H1 (cell line): ENCODE data around the gene FOXC2. TPM values are rescaled to one million over a fixed set of nuclear protein-coding genes. Genes with fewer than 3 reads are reported as not detected.

ENCODE experiments used
- CTCF ChIA-PET: fragments of 300-600 bp; sonication (Branson Sonifier 250); formaldehyde crosslinking; loops from one replicate; lab custom pipeline; 2021; ENCODE audit not compliant: partially characterized antibody; lab: Charles Lee
- POLR2A ChIA-PET: fragments of 300-600 bp; sonication (Branson Sonifier 250); formaldehyde crosslinking; loops from one replicate; lab custom pipeline; 2021; ENCODE audit warnings: inconsistent platforms; ENCODE audit not compliant: partially characterized antibody; lab: Charles Lee
- DNase-seq, 2 experiments: peaks; one replicate each; pipeline versions ENCODE4 v3.0.0 to v3.0.0-alpha.2; 2010 to 2022; ENCODE audit warnings: low spot score in 2 of 2, low read depth in 1 of 2, mixed read lengths in 1 of 2
- FAIRE-seq: peaks from 2 replicates; lab custom pipeline; 2011; peaks lifted over from hg19 to GRCh38; lab: Jason Lieb, UNC
- H2AFZ ChIP-seq: 2 replicates; pipeline ENCODE4 v1.8.1; 2012; ENCODE audit warnings: low read length, inconsistent platforms
- H2AK5ac ChIP-seq: 2 replicates; pipeline ENCODE4 v1.6.1; 2013; ENCODE audit warnings: low read depth, low read length
- H2BK120ac ChIP-seq: replicated peaks from 2 replicates; pipeline ENCODE3; 2013; ENCODE audit warnings: low read depth, low read length, inconsistent platforms
- H2BK12ac ChIP-seq: 2 replicates; pipeline ENCODE4 v1.6.1; 2013; ENCODE audit warnings: low read depth, low read length
- H2BK15ac ChIP-seq: 2 replicates; pipeline ENCODE4 v1.6.1; 2013; ENCODE audit warnings: low read length
- H2BK20ac ChIP-seq: 2 replicates; pipeline ENCODE4 v1.6.1; 2013; ENCODE audit warnings: low read length
- H2BK5ac ChIP-seq: 2 replicates; pipeline ENCODE4 v1.6.1; 2013; ENCODE audit warnings: low read depth, low read length
- H3K14ac ChIP-seq: 2 replicates; pipeline ENCODE4 v1.6.1; 2013; ENCODE audit warnings: inconsistent platforms; ENCODE audit not compliant: insufficient read length
- H3K18ac ChIP-seq: 2 replicates; pipeline ENCODE4 v1.6.1; 2013; ENCODE audit warnings: low read length; ENCODE audit errors: extremely low read depth
- H3K23ac ChIP-seq: 2 replicates; pipeline ENCODE4 v1.6.1; 2013; ENCODE audit warnings: inconsistent platforms; ENCODE audit not compliant: insufficient read length
- H3K23me2 ChIP-seq: 2 replicates; pipeline ENCODE4 v1.6.1; 2013; ENCODE audit warnings: low read depth, low read length
- H3K27ac ChIP-seq: 2 replicates; pipeline ENCODE4 v1.6.1; 2011; ENCODE audit warnings: low read depth, low read length, inconsistent platforms
- H3K27me3 ChIP-seq, 4 experiments: replicated peaks in 1 of 4; 1 replicate in 1 of 4; 2 replicates in 3 of 4; pipeline versions ENCODE4 v1.6.1 to v1.8.1; 2011 to 2013; ENCODE audit warnings: low read length in 3 of 4, mild to moderate bottlenecking in 3 of 4, inconsistent platforms in 2 of 4, mixed read lengths in 2 of 4, moderate library complexity in 1 of 4; ENCODE audit not compliant: control insufficient read depth in 3 of 4, insufficient read depth in 3 of 4; ENCODE audit errors: extremely low read depth in 1 of 4
- H3K36me3 ChIP-seq, 4 experiments: 2 replicates each; pipeline versions ENCODE4 v1.6.1 to v1.8.1; 2011 to 2013; ENCODE audit warnings: mild to moderate bottlenecking in 4 of 4, low read length in 3 of 4, moderate library complexity in 2 of 4, control low read depth in 1 of 4, inconsistent platforms in 1 of 4; ENCODE audit not compliant: insufficient read depth in 4 of 4, control insufficient read depth in 2 of 4
- H3K4ac ChIP-seq: replicated peaks from 2 replicates; pipeline ENCODE3; 2013; ENCODE audit warnings: low read length, low read depth, mixed read lengths, inconsistent platforms; ENCODE audit not compliant: insufficient read length
- H3K4me1 ChIP-seq, 4 experiments: replicated peaks in 1 of 4; 1 replicate in 1 of 4; 2 replicates in 3 of 4; pipeline versions ENCODE4 v1.6.1 to v1.8.1; 2011 to 2013; ENCODE audit warnings: low read length in 3 of 4, inconsistent platforms in 2 of 4, mixed read lengths in 1 of 4; ENCODE audit not compliant: insufficient read depth in 4 of 4, control insufficient read depth in 3 of 4
- H3K4me2 ChIP-seq, 2 experiments: 2 replicates each; pipeline versions ENCODE4 v1.6.1 to v1.8.1; 2011 to 2013; ENCODE audit warnings: low read depth in 2 of 2, low read length in 2 of 2, control low read depth in 1 of 2, inconsistent platforms in 1 of 2, mild to moderate bottlenecking in 1 of 2; ENCODE audit not compliant: insufficient read depth in 1 of 2
- H3K4me3 ChIP-seq, 4 experiments: fragments of 200-600, 300-600 bp in 1 of 4; sonication (generic), shearing (Covaris generic), sonication (Bioruptor Twin) in 1 of 4; 2 replicates each; pipeline versions ENCODE4 v1.5.1 to v1.8.1; 2011 to 2016; ENCODE audit warnings: low read length in 4 of 4, low read depth in 3 of 4, control low read depth in 2 of 4, inconsistent platforms in 2 of 4, mild to moderate bottlenecking in 2 of 4, mixed read lengths in 1 of 4, moderate library complexity in 1 of 4; ENCODE audit not compliant: insufficient read depth in 2 of 4; ENCODE audit errors: extremely low read depth in 1 of 4
- H3K56ac ChIP-seq: replicated peaks from 2 replicates; pipeline ENCODE3; 2013; ENCODE audit warnings: low read depth, mild to moderate bottlenecking, mixed read lengths, low read length, inconsistent platforms; ENCODE audit not compliant: insufficient read length
- H3K79me1 ChIP-seq: 2 replicates; pipeline ENCODE4 v1.6.1; 2013; ENCODE audit warnings: low read depth, low read length, control low read depth
- H3K79me2 ChIP-seq, 2 experiments: 2 replicates each; pipeline versions ENCODE4 v1.6.1 to v1.8.1; 2012 to 2013; ENCODE audit warnings: low read length in 2 of 2, mild to moderate bottlenecking in 2 of 2, inconsistent platforms in 1 of 2; ENCODE audit not compliant: insufficient read depth in 2 of 2, control insufficient read depth in 1 of 2
- H3K9ac ChIP-seq, 4 experiments: replicated peaks in 1 of 4; 1 replicate in 1 of 4; 2 replicates in 3 of 4; pipeline versions ENCODE4 v1.6.1 to v1.8.1; 2011 to 2013; ENCODE audit warnings: low read depth in 3 of 4, low read length in 3 of 4, control low read depth in 2 of 4, mild to moderate bottlenecking in 2 of 4, moderate library complexity in 2 of 4, inconsistent platforms in 1 of 4; ENCODE audit errors: extremely low read depth in 1 of 4
- H3K9me3 ChIP-seq, 2 experiments: 2 replicates each; pipeline versions ENCODE4 v1.6.1 to v1.8.1; 2012 to 2013; ENCODE audit warnings: mild to moderate bottlenecking in 2 of 2, moderate library complexity in 2 of 2, control low read depth in 1 of 2, inconsistent platforms in 1 of 2, low read depth in 1 of 2, low read length in 1 of 2, mixed read lengths in 1 of 2; ENCODE audit not compliant: insufficient read depth in 2 of 2
- H4K20me1 ChIP-seq, 2 experiments: replicated peaks in 1 of 2; 2 replicates each; pipeline versions ENCODE3 to v1.8.1; 2011 to 2013; ENCODE audit warnings: inconsistent platforms in 2 of 2, low read length in 2 of 2, mild to moderate bottlenecking in 1 of 2; ENCODE audit not compliant: insufficient read depth in 2 of 2, control insufficient read depth in 1 of 2
- H4K5ac ChIP-seq: 2 replicates; pipeline ENCODE4 v1.6.1; 2013; ENCODE audit warnings: low read length, low read depth, mixed read lengths, inconsistent platforms; ENCODE audit not compliant: insufficient read length
- H4K8ac ChIP-seq: 2 replicates; pipeline ENCODE4 v1.8.0; 2013; ENCODE audit warnings: mild to moderate bottlenecking, moderate library complexity, low read length, inconsistent platforms; ENCODE audit not compliant: insufficient read depth; ENCODE audit errors: extremely low read depth
- H4K91ac ChIP-seq: replicated peaks from 2 replicates; pipeline ENCODE3; 2013; ENCODE audit warnings: low read length, mixed read lengths, inconsistent platforms; ENCODE audit not compliant: insufficient read length
- HDAC2 ChIP-seq, 2 experiments: fragments of 300-600 bp in 1 of 2; sonication (generic) in 1 of 2; IDR thresholded peaks; 2 replicates each; pipeline ENCODE4 v1.6.1; 2011 to 2012; ENCODE audit warnings: low read depth in 2 of 2, low read length in 2 of 2, mild to moderate bottlenecking in 2 of 2, moderate library complexity in 2 of 2, borderline replicate concordance in 1 of 2, inconsistent platforms in 1 of 2
- WGBS, 2 experiments: shearing (Covaris generic) in 1 of 2; methylation state at CpG; one replicate each; pipeline versions ENCODE4 v1.1.6 to v1.1.7; 2013 to 2015; ENCODE audit warnings: low lambda C conversion rate in 2 of 2, mixed read lengths in 2 of 2, inconsistent platforms in 1 of 2, low coverage in 1 of 2, missing lambda C conversion rate in 1 of 2; ENCODE audit not compliant: insufficient replicate concordance in 2 of 2, insufficient coverage in 1 of 2, insufficient read length in 1 of 2; ENCODE audit errors: extremely low coverage in 1 of 2, missing lambda C conversion rate in 1 of 2; 5-methylcytosine and 5-hydroxymethylcytosine counted together
- polyA plus RNA-seq, 7 experiments: library from polyadenylated mRNA; depleted of rRNA in 3 of 7; stranded (reverse) in 5 of 7; unstranded in 2 of 7; fragments of >200 nt in 5 of 7; fragments of 200-250 nt in 2 of 7; gene quantifications; 1 replicate in 5 of 7; 2 replicates in 1 of 7; 4 replicates in 1 of 7; pipeline versions ENCODE4 v1.2.1 to v1.2.3, GENCODE V29; 2011 to 2013; ENCODE audit warnings: missing spikeins in 2 of 7, mixed read lengths in 2 of 7
- total RNA-seq: library from RNA; stranded (reverse); fragmentation: NEBNext Ultra II Directional; extraction: Animal tissue kit (Norgen Biotek cat#: 25700); gene quantifications from 2 replicates; pipeline ENCODE4 v1.2.1, GENCODE V29; 2021
- TF ChIP-seq, protein P1 (sequence below): IDR thresholded peaks from 2 replicates; pipeline ENCODE4 v1.6.1; 2011; ENCODE audit warnings: low read length, improper control_type of control experiment

The FOXC2 gene
- total and polyA plus RNA-seq, 2 of the 8 experiments (the other 6 are each of a cell fraction or from before 2014, with no cell fraction given) = 0.09 TPM; not detected in 1

- H3K18ac ChIP-seq = no peak overlapping the region
- H3K9me3 ChIP-seq = no peaks in the 10 kb centered on the region
- H3K56ac ChIP-seq = no peak overlapping the region
- H3K4ac ChIP-seq = no peak overlapping the region
- TF ChIP-seq HDAC2 (IDR thresholded peaks at IDR 0.05; ENCODE audit: borderline replicate concordance in 1 of 2, low read depth in 2 of 2, low read length in 2 of 2) = no peak
- TF ChIP-seq, protein P1, sequence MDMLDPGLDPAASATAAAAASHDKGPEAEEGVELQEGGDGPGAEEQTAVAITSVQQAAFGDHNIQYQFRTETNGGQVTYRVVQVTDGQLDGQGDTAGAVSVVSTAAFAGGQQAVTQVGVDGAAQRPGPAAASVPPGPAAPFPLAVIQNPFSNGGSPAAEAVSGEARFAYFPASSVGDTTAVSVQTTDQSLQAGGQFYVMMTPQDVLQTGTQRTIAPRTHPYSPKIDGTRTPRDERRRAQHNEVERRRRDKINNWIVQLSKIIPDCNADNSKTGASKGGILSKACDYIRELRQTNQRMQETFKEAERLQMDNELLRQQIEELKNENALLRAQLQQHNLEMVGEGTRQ = no peak
- no peaks in the 10 kb centered on the region for H3K79me1 ChIP-seq
- H3K23ac ChIP-seq = no peak overlapping the region
- WGBS, 2 experiments = 89% methylated on average over 11 of the region's 11 CpGs; no CpG with 5 or more reads in 1 of the 2 experiments
- H2BK120ac ChIP-seq = no peak overlapping the region
- no peak overlapping the region for H2BK12ac ChIP-seq
- H4K5ac ChIP-seq = no peak overlapping the region
- H4K8ac ChIP-seq = no peak overlapping the region
- no peak overlapping the region for H3K4me2 ChIP-seq
- no peak overlapping the region for H4K91ac ChIP-seq
- no peak overlapping the region for H3K14ac ChIP-seq
- H2AFZ ChIP-seq = no peak overlapping the region
- no peaks in the 10 kb centered on the region for H3K4me1 ChIP-seq
- DNase-seq (no peak), FAIRE-seq (no peak)
- H3K27ac ChIP-seq = no peak overlapping the region
- ChIA-PET CTCF (interaction anchor here (1.4 to 1.7 kb wide), 2 partner anchors 20 to 23 kb away, joined by 4 read pairs; no protein-coding TSS in a partner anchor), POLR2A (no interaction called here)
- H2AK5ac ChIP-seq = no peak overlapping the region
- H3K4me3 ChIP-seq = no peak overlapping the region
- no peaks in the 10 kb centered on the region for H3K27me3 ChIP-seq
- no peak overlapping the region for H2BK15ac ChIP-seq
- no peak overlapping the region for H2BK20ac ChIP-seq
- no peaks in the 10 kb centered on the region for H3K23me2 ChIP-seq
- no peak overlapping the region for H3K9ac ChIP-seq
- no peak overlapping the region; the same call in 1 of the 2 replicates for H2BK5ac ChIP-seq
- H4K20me1 ChIP-seq = peaks cover 0 to 2% of the 10 kb centered on the region in 2 experiments
- H3K79me2 ChIP-seq = no peaks in the 10 kb centered on the region
- peaks cover 0 to 7% (median 3%) of the 10 kb centered on the region in 4 experiments; a peak in 5 of 8 replicates for H3K36me3 ChIP-seq
Observed at GRCh38 chr16:86541560-86541959, 25.1 kb upstream of the FOXC2 start.
